Neural progenitor cell (in vitro differentiated cells): Measurements from ENCODE around the gene TMC4.

ENCODE experiments used
- EZH2 ChIP-seq: fragments of 200-600 bp; sonication (generic); IDR thresholded peaks from 2 replicates; pipeline ENCODE4 v1.6.1; 2017; ENCODE audit warnings: antibody characterized with exemption, mild to moderate bottlenecking, moderate library complexity
- EZH2phosphoT487 ChIP-seq: fragments of 200-600 bp; sonication (generic); IDR thresholded peaks from 2 replicates; pipeline ENCODE4 v1.6.1; 2017; ENCODE audit warnings: antibody characterized with exemption
- TF ChIP-seq, protein P1 (sequence below): fragments of 200-600 bp; sonication (generic); IDR thresholded peaks from 2 replicates; pipeline ENCODE4 v1.5.1; 2017; ENCODE audit warnings: antibody characterized with exemption, mild to moderate bottlenecking

DNA sequence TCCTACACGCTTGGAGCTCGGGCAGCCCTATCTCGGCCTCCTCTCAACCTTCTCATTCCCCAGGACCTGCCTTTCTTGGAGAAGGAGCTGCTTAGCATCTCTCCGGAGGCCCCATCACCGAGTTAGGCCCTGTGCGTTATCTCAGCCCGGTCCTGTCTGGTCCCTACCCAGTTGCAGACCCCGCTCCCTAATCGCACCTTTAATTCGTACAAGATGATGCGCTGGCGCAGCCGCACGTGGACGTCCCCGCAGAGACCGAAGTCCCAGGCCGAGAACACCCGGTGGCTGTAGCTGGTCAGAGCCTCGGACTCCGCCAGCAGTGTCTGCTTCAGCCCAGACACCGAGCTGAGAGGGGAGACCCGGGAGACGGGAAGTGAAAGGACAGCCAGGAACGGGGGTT lies 7.7 kb downstream of the TMC4 start:
- TF ChIP-seq, protein P1, sequence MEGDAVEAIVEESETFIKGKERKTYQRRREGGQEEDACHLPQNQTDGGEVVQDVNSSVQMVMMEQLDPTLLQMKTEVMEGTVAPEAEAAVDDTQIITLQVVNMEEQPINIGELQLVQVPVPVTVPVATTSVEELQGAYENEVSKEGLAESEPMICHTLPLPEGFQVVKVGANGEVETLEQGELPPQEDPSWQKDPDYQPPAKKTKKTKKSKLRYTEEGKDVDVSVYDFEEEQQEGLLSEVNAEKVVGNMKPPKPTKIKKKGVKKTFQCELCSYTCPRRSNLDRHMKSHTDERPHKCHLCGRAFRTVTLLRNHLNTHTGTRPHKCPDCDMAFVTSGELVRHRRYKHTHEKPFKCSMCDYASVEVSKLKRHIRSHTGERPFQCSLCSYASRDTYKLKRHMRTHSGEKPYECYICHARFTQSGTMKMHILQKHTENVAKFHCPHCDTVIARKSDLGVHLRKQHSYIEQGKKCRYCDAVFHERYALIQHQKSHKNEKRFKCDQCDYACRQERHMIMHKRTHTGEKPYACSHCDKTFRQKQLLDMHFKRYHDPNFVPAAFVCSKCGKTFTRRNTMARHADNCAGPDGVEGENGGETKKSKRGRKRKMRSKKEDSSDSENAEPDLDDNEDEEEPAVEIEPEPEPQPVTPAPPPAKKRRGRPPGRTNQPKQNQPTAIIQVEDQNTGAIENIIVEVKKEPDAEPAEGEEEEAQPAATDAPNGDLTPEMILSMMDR: no peak
- TF ChIP-seq EZH2: no peak
- no peak for TF ChIP-seq EZH2phosphoT487
